GM19372 (cell line): ENCODE data around the gene TAPT1.
"Not testable (repeated sequence)": the region's sequence is repeated elsewhere in the genome, so short reads cannot be mapped to it uniquely, and the experiment has no call there.

Experiments
- ATAC-seq: cut with Tn5 transposase; IDR thresholded peaks from one replicate; pipeline ENCODE4 v1.9.1; 2021; ENCODE audit warnings: mild to moderate bottlenecking, low read depth, moderate library complexity; ENCODE audit not compliant: unreplicated experiment

TAPT1 gene

DNA sequence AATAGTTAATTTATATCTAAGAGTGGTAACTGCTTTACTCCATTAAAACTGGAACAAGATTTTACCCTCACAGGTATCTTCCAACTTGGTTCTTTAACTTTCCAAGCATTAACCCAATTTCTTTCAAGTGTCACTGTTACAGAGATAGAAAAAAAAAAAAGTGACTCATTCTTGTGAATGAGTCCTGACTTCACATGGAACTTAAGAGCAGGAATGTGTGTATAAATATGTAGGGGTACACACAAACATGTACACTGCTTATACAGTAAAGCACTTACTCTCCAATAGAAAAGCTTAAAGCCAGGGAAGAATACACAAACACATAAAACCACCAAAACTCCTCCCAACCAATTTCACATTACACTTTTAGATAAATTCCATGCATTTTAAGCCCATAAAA is 38.8 kb downstream of the TAPT1 start:
- ATAC-seq: no peak

DNA sequence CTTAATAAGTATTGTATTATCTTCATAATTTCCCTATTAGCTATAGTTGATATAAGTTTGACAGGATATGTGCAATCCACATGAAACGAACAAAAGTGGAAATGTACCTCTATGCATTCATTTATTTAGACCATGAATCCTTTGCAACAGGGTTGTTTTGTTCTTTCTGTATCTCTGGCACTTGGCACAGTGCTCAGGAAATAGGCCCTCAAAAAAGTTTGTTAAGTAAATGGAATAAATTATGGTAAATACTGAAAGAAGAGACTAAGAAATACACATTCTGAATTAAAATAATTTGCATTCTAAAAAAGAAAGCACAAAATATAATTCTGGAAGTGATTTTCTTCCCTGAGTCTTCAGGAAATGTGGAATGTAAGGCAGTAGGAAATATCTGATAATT is 39.3 kb downstream of the TAPT1 start:
- no peak for ATAC-seq

DNA sequence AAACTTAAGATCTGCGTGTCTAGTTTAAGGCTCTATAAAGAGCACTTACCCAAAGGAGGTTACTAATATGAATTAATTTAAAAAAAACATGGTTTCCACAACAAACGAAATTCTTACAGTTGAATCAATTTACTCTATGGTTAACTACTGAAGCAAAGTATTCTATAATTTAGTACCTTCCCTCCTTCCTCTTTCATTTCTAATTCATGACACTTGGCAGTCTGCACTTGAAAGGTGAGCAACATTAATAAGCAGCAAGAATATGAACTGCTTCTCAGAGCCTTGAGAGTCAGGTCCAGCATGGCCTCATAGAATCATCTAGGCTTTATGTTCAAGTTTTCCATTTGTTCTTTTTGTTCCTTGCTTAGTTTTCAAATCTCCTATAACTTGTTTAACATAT is 42.7 kb downstream of the TAPT1 start:
- no peak for ATAC-seq

DNA sequence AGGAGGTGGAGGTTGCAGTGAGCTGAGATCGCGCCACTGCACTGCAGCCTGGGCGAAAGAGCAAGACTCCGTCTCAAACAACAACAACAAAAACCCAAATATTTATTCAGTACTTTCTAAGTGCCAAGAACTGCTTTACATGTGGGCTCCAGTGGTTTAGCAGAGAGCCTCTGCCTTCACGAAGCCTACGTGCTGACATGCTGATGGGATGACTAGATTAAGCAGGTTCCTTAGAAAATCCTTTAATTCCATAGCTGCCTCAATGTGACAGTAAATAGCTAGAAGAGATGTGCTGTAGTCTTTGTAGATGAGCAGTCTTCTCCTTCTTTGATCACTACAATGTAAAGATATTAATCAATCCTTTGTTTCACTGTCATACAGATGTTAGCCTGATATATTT is 49.6 kb downstream of the TAPT1 start:
- ATAC-seq: no peak

DNA sequence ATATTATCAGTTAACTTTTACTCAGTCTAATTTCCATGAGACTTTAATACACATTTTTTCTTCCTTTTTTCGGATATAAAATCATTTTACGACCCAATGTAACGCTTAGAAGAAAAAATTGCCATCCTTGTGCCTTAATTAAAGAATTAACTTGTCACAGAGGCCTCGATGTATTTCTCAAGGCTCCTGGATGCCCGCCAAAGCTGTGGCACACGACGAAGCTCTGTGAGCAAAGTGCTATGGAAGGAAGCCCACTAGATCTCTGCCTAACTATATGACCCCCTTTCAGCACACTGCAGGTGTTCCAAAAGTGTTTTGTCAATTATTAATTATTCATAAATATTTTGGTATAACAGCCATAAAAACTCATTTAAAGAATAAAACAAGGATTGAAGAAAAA is 54.4 kb downstream of the TAPT1 start:
- no peak for ATAC-seq

DNA sequence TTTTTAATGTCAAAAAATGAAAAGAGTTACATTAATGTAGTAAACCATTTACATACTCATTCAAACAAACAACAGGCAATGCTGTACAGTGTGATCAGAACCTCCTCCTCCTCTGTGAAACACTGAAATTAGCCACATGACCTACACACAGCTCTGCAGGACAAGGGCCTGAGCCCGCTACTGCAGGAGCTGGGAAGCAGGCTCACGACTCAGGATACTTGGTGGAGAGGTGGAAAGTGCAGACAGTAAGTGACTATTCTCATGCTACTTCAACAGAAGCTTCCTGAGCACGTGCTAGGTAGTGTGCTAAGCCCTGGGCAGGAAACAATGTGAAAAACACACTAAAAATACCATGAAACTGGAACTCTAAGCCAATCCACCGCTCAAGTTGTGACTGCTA is 56.8 kb downstream of the TAPT1 start:
- no peak for ATAC-seq

DNA sequence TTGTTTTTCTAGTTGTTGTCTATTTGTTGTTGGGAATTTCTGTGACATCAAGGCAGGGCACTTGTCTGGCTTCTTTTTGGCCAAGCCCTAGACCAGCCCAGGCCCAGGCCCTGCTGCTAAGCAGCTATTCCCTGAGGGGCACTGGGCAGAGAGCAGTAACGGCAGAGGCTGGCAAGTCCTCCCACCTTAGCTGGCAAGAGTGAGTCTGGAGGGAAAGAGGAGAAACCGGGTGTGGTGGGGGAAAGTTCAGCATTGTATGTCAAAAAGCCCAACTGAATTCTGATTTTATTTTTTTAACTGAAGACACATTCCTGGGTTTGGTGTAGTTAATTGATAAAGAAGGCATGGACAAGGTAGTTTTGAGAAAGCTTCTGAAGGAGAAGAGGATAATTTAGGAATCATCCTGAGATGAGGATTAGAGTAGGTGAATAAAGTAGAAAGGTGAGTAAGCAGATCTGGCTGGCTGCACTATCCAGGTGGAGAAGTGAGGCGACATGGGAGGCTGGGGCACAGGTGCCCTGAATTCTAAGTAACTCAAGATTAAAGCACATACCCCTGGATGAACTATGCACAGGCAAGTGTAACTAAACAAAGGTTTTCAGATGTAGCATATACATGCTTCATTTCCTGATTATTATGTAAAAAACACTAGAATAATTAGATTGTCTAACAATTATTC is 57.4 kb downstream of the TAPT1 start:
- ATAC-seq: no peak

DNA sequence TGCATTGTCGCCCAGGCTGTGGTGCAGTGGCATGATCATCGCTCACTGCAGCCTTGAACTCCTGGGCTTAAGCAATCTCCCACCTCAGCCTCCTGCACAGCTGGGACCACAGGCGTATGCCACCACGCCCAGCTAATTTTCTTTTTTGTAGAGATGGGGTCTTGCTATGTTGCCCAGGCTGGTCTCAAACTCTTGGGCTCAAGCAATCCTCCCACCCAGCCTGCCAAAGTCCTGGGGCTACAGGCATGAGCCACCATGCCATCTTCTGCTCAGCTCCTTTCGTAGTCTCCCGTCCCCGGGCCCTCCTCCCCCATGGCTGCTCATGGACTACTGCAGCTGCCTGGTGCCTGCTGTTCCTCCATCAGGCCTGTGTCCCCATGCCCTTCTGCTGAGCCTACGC is 58.1 kb downstream of the TAPT1 start:
- no peak for ATAC-seq

DNA sequence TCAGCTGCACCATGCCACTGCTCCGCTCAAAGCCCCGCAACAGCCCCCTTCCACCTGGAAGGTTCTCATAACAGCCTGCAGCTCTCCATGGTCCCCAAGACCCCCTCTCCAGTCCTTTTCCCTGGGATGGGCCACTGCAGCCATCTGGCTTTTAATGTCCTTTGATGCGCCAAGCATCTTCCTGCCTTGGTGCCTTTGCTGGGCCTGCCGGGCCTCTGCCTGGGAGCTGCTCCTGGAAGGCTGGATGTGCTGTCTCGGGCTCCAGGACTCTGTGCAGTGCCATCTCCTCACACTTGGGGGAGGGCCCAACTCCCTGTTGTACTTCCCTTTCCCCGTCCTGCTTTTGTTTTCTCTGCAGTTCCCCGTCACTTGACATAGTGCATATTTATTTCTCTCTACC is 60.3 kb downstream of the TAPT1 start:
- ATAC-seq: no peak

DNA sequence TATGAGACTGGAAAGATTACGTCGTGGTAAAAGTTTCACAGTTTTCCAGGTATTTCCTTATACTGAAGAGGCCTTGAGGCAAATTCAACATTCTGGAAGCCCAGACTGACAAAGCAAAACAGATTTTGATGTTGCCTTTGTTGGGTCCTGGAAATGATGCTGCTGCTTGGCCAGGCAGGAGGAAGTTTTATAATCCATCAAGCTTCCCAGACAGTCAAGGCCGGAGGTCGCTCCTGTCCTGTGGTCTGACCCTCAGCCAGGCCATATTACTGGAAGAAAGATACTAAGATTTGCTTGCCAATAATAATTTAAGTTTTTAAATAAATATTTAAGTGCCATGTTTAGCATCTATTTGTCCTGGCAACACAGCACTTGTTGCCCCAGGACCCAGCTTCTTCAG is 63.4 kb downstream of the TAPT1 start:
- no peak for ATAC-seq

DNA sequence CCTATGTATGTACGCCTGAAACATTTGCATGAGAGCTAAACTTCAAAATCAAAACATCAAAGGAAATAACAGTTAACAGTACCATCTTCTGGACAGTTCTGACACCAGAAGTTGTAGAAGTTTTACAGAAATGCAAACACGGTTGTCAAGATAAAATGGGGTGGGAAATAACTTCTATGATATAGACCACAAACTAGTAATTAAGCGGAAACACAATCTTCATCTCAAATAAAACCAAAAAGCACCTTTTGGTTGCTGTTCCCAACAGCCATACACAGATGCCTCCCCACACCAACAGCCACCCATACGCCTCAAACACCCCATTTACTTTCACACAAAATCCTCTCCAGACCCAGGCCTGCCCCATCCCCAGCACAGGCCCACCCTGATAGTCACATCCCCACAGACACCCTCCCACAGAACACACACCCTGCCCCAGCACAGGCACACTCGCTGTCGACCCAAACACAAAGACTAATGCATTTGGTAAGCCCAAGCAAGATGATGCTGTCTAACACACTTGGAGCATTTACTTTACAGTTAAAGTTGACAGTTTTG is 64.3 kb downstream of the TAPT1 start:
- ATAC-seq: no peak

DNA sequence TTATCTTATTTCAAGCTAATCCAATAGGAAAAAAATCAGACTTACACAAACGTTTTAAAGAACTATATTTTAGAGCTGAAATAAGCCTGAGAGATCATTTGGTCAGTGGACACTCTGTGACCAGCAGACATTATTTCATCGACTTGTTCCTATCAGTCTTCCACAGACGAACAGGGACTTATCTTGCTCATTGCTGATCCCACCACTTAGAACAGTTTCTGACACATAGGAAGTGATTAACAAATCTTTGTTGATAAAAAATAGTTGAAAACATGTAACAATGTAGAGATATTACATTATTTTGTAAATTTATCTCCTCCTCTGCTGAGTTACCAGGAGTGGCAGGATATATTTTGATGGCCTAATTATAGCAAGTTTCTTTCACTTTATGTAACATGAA is 65.8 kb downstream of the TAPT1 start:
- no peak for ATAC-seq

DNA sequence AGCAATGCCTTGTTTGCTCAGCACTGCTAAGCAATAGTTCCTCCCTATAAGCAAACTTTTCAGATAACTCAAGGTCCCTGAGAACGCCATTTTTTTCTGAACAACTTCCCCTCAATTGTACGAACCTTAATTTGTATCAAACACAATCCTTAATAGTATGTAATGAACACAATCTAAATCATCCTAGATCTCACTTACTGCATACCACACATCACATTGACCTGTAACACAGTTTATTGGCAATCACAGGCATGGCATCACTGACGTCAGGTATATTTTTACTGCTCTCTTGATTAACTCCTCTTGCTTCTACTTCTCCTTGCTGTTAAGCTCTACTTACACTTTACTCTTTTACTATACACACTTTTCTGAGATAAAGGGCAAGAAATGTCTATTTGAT is 67.0 kb downstream of the TAPT1 start:
- ATAC-seq: no peak

DNA sequence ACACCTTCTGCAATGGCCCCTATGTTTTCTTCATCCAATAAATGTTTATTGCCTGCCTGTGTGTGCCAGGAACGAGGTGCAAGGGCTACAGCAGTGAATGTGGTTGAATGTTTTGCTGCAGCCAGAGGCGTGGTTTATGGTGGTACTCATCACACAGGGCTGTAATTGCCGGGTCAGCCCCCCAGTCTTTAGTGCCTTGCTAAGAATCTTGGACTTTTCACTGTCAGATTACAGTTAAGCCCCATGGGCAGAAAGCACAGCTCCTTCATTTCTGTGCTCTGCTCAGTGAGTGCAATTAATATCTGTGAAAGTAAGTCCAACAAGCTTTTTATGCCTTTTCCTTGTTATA is 67.8 kb downstream of the TAPT1 start:
- no peak for ATAC-seq

DNA sequence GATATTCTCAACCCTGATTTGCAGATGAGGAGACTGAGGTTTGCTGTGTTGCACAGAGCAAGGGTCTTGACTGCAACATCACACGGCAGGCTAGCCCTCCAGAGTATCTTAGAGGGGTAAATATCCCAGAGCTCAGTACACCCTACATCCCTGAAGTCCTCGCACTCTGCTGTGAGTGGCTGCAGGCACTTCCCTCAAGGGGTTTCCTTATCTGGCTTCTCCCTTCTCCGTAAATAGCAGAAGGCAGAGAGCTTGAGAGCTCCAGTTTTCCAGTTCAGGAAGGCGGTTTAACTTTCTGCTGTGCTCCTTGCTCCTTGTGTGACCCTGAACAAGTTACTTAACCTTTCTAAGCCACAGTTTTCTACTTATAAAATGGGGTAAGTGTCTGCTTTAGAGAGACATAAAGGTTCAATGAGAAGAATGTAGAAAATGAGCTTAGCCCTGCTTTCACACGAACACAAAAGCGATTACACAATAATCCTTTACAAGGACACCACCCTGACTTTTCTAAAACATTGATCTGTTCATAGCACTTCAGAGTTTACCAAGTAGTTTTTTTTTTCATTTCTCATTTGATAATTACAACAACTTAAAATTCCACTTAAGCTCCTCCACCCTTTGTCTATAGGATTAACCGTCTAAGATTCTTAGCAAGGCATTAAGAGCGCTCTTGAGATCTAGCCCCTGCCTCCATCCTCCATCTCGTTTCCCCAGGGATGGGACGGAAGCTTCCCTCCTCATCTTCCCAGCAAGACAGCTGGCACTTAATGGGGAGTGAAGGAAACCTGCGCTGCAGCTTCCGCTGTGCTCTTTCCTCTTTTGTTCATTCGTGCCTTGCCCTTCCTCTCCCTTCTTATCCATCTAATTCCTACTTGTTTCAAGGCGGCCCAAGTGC is 68.4 kb downstream of the TAPT1 start:
- ATAC-seq: no peak

DNA sequence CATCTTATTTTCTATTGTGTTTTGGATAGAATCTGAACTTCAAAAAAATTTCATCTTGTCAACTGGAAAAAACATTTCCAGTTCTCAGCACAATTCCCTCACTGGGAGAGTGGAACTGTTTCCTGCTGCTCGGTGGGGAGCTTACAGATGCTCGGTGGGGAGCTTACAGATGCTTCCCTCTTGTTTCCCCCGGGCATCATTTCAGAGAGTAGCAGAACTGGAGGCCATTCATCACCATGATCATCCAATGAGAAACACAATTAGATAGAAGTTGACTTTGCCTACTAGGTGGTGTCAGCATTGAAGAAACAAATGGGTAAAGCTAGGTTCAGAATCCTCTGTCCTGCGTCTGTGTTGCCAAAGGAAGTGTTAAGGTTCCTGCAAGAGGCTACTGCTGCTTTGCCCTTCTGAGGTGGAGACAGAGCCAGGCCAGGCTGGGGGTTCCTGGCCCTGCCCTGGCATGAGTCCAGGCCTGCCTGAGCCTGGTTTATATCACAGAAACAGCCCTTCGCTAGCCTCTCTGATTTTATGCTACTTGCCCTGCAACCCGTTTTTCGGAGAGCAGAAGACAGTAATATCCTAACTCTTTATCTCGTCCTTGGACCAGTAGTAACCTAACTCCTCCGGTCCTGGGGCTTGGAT is 70.6 kb downstream of the TAPT1 start:
- ATAC-seq: no peak

DNA sequence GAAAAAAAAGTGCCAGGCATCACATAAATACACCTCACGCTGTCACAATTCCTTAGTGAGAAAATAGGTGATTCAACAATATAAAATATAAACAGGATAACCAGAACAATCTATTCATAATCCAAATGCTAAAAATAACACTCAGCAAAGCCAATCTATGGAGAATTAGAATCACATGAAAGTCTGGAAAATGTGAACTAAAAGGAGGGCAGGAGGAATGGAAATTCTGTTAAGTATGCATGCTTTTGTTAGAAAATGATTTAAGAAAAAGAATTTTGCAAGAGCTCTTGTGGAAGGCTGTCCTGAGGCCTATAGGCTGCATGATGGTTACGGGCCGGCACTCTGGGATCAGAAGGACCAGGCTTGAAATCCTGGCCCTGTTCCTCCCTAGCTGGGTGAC is 71.8 kb downstream of the TAPT1 start:
- ATAC-seq: no peak

DNA sequence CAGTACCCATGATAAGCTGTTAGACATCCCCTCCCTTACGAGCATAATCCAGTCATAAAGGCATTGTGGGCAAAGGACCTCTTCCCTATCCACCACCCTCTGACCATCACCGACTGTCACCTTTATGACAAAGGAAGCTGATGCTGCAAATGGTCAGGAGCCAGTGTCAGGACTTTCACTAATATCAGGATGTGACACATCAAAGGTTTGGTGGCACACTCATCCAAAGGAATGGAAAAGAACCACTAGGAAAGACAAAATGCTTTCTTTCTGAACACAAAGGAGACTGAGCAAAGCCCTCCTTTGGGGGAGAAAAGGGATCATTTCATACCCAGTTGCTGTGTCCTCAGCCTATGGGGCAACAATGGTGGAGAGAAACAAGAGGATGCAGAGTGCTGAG is 75.6 kb downstream of the TAPT1 start:
- no peak for ATAC-seq

DNA sequence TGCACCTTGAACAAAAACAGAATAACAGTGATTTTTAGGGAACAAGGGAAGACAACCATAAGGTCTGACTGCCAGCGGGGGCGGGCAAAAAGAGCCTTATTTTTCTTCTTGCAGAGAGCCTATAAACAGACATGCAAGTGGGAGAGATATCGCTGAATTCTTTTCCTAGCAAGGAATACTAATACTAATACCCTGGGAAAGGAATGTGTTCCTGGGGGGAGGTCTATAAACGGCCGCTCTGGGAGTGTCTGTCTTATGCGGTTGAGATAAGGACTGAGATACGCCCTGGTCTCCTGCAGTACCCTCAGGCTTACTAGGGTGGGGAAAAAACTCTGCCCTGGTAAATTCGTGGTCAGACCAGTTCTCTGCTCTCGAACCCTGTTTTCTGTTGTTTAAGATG is 81.4 kb downstream of the TAPT1 start:
- ATAC-seq: not testable (repeated sequence)

DNA sequence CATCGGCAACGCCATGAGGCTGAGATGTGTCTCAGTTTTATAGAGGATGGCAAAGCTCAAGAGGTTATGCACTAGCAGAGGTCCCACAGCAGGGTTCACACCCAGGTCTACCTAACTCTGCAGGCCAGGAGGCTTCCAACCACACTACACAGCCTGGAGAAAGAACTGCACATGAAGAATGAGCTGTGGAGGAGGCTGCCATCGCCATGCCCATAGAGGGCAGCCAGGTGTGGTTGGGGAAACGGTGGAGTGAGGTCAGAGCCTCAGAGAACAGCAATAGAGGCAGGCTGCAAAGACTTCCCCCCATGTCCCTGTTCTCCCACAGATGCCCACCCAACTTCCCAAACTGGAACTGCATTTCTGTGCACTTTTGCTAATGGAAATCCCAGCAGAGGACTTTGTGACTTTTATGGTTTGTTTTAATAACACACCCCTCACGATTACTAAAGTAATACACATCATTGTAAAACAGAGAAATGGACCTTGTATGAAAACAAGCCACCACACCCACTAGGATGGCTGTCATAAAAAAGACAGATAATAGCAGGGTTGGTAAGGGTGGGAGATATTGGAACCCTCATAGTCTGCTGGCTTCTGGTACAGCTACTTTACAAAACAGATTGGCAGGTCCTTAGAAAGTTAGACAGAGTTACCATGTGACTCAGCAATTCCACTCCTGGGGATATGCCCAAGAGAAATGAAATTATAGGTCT is 83.5 kb downstream of the TAPT1 start:
- no peak for ATAC-seq

DNA sequence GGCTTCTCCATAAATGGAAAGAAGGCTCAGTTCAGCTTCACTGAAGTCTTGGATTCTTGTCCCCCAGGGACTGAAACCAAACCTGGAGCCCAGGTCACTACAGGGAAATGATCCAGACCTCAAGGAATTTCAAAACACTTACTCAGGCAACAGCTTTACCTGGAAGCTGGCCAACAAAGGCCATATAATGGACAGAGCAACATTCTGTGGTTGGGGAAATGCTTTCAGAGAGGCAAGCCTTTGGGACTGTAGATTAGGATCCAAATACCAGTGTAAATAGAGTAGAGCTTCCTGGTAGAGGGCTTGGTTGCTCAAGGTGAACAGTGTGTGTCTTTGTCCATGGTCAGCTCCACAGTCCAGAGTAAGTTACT is 85.4 kb downstream of the TAPT1 start:
- ATAC-seq: no peak
